Activated naive CD4-positive, alpha-beta T cell treated with anti-CD3 and anti-CD28 coated beads for 36 hours (primary cell): ENCODE data around the gene PDE6A. TPM values are rescaled to one million over a fixed set of nuclear protein-coding genes. Genes with fewer than 3 reads are reported as not detected.
A peak's percentile ranks its signal among the peaks of the same experiment; 100 is the strongest.
"Not testable (repeated sequence)": the region's sequence is repeated elsewhere in the genome, so short reads cannot be mapped to it uniquely, and the experiment has no call there.

ENCODE experiments used
- CTCF ChIA-PET: fragments of 350-600 bp; sonication (Branson Sonifier 250); formaldehyde crosslinking; loops from one replicate; lab custom pipeline; 2021; ENCODE audit warnings: antibody characterized with exemption; lab: Charles Lee
- DNase-seq: peaks from one replicate; pipeline ENCODE4 v3.0.0-alpha.2; 2020
- H3K27ac Mint-ChIP-seq: one replicate; pipeline ENCODE4 v1.8.0; 2021; ENCODE audit warnings: mild to moderate bottlenecking, mixed read lengths
- H3K27me3 Mint-ChIP-seq: one replicate; pipeline ENCODE4 v1.8.0; 2021; ENCODE audit warnings: low read depth, mixed read lengths
- H3K36me3 Mint-ChIP-seq: one replicate; pipeline ENCODE4 v1.8.0; 2021; ENCODE audit warnings: low read depth, mixed read lengths
- H3K4me1 Mint-ChIP-seq: one replicate; pipeline ENCODE4 v1.8.0; 2021; ENCODE audit warnings: low read depth, mixed read lengths
- H3K4me3 Mint-ChIP-seq: one replicate; pipeline ENCODE4 v1.8.0; 2021; ENCODE audit warnings: mild to moderate bottlenecking, moderate library complexity, mixed read lengths
- H3K9me3 Mint-ChIP-seq: one replicate; pipeline ENCODE4 v1.8.0; 2021; ENCODE audit warnings: mixed read lengths
- intact Hi-C: fragments of 100-400 bp; cut with micrococcal nuclease; formaldehyde crosslinking; loops from one replicate; pipeline ENCODE4 v1.15.1; 2023
- total RNA-seq, 2 experiments: library from RNA; stranded (reverse); gene quantifications; one replicate each; pipeline ENCODE4 v1.2.3, GENCODE V29; 2021

The PDE6A gene
- total RNA-seq, 2 experiments from 2014 or later, result not detected

DNA sequence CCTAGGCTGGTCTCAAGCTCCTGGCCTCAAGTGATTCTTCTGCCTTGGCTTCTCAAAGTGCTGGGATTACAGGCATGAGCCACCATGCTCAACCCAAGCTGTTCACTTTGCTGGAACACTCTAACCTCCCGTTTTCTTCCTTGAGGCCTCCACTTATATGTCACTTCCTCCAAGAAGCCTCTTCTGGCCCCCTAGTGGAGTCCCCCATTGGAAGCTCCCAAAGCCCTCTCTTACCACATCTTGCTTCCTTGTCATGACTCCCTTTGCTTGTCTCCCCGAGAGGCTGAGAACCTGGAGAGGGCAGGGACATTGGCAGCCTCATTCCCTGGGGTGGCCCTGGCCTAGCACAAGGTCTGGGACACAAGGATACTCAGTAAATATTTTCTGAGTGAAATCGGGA lies 80.8 kb downstream of the PDE6A start:
- DNase-seq, result no peak
- Mint-ChIP-seq H3K27ac (no peak overlapping the region), H3K4me1 (peaks cover 6% of the 10 kb centered on the region), H3K4me3 (no peak overlapping the region), H3K36me3 (peaks cover 1% of the 10 kb centered on the region), H3K9me3 (no peaks in the 10 kb centered on the region), H3K27me3 (no peaks in the 10 kb centered on the region)
- intact Hi-C loops, result no loop called here
- CTCF ChIA-PET, result interaction anchor here (0.7 to 3.3 kb wide), 4 partner anchors 9 to 99 kb away, joined by 3 to 19 read pairs (median 6); no protein-coding TSS in a partner anchor

DNA sequence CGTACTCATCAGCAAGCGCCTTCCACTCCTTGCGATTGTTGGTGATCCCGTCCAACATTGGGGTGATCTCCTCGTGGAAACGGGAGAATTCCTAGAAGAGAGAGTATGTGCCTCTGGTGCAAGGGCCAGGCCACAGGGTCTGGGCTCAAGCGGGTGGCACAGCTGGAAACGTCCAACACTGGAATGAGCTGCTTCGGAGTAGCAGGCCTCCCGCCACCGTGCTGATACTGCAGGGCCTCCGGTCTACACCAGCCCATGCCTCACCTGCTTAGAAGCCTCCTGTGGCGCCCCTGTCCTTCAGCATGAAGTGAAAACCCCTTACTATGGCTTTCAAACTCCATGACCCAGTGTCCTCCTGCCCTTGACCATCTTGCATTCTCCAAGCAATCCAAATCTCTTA lies 81.4 kb downstream of the PDE6A start:
- H3K27me3 Mint-ChIP-seq, result no peaks in the 10 kb centered on the region
- H3K9me3 Mint-ChIP-seq, result no peaks in the 10 kb centered on the region
- peaks cover 1% of the 10 kb centered on the region for H3K36me3 Mint-ChIP-seq
- DNase-seq, result no peak
- intact Hi-C loops, result no loop called here
- peaks cover 6% of the 10 kb centered on the region for H3K4me1 Mint-ChIP-seq
- CTCF ChIA-PET, result interaction anchor here (0.6 to 3.3 kb wide), 5 partner anchors 10 to 102 kb away, joined by 3 to 19 read pairs (median 3); no protein-coding TSS in a partner anchor
- H3K27ac Mint-ChIP-seq, result no peak overlapping the region
- H3K4me3 Mint-ChIP-seq, result no peak overlapping the region

DNA sequence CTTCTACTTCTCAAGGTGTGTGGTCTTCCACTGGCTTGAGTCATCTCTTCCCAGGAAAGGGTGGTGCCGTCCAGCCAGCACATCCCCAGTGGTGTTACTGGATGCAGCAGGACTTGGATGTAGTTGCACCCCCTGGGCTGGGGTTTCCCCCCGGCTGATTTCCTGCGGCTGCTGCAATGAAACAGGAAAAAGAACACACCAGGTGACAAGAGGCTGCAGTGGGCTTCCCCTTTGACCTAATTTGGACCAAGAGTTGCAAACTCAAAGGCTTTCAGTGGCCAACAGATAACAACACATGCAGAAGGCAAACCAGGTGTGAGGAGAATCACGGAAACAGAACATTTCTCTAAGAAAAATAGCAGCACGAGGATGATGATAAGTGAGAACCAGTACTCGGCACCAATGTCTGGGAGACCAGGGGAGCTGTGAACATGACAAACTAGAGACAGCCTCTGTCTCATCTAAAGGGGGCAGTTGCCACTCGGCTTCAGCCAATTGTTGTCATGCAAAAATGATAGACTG lies 83.7 kb downstream of the PDE6A start:
- no peak overlapping the region for H3K4me3 Mint-ChIP-seq
- peaks cover 6% of the 10 kb centered on the region for H3K4me1 Mint-ChIP-seq
- CTCF ChIA-PET, result interaction anchor here (0.6 to 3.2 kb wide), 6 partner anchors 8 to 224 kb away, joined by 3 to 11 read pairs (median 6); no protein-coding TSS in a partner anchor
- intact Hi-C loops, result loop anchor here (1.0 kb wide), 1 partner anchor 98 kb away; no protein-coding TSS in a partner anchor
- no peaks in the 10 kb centered on the region for H3K27me3 Mint-ChIP-seq
- H3K36me3 Mint-ChIP-seq, result peaks cover 1% of the 10 kb centered on the region
- peak overlapping the region; percentile 9 for H3K27ac Mint-ChIP-seq
- H3K9me3 Mint-ChIP-seq, result no peaks in the 10 kb centered on the region
- peak; percentile 57 for DNase-seq

DNA sequence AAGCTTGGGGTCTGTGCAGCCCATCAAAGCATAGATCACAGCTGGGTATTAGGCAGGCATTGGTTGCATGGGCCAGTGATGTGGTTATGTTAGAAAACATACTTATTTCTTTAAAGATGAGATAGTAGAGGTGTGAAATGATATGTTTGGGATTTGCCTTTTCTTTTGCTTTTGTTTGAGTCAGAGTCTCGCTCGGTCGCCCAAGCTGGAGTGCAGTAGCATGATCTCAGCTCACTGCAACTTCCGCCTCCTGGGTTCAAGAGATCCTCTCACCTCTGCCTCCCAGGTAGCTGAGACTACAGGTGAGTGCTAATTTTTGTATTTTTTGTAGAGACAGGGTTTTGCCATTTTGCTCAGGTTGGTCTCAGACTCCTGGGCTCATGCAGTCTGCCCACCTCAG lies 84.8 kb downstream of the PDE6A start:
- intact Hi-C loops, result loop anchor here (1.0 kb wide), 1 partner anchor 100 kb away; no protein-coding TSS in a partner anchor
- H3K4me3 Mint-ChIP-seq, result no peak overlapping the region
- H3K27me3 Mint-ChIP-seq, result no peaks in the 10 kb centered on the region
- CTCF ChIA-PET, result interaction anchor here (0.5 to 3.2 kb wide), 2 partner anchors 26 to 116 kb away, joined by 3 to 8 read pairs; no protein-coding TSS in a partner anchor
- peaks cover 1% of the 10 kb centered on the region for H3K36me3 Mint-ChIP-seq
- DNase-seq, result no peak
- peaks cover 6% of the 10 kb centered on the region for H3K4me1 Mint-ChIP-seq
- H3K9me3 Mint-ChIP-seq, result no peaks in the 10 kb centered on the region
- no peak overlapping the region for H3K27ac Mint-ChIP-seq

GRCh38 chr5:149858481-149858880 lies 86.1 kb downstream of the PDE6A start:
- DNase-seq, H3K9me3 Mint-ChIP-seq, intact Hi-C loops, H3K4me3 Mint-ChIP-seq, H3K27me3 Mint-ChIP-seq, H3K4me1 Mint-ChIP-seq, H3K36me3 Mint-ChIP-seq, H3K27ac Mint-ChIP-seq: not testable (repeated sequence)
- CTCF ChIA-PET, result interaction anchor here (0.9 to 1.1 kb wide), 3 partner anchors 20 to 132 kb away, joined by 3 to 4 read pairs (median 3); no protein-coding TSS in a partner anchor

DNA sequence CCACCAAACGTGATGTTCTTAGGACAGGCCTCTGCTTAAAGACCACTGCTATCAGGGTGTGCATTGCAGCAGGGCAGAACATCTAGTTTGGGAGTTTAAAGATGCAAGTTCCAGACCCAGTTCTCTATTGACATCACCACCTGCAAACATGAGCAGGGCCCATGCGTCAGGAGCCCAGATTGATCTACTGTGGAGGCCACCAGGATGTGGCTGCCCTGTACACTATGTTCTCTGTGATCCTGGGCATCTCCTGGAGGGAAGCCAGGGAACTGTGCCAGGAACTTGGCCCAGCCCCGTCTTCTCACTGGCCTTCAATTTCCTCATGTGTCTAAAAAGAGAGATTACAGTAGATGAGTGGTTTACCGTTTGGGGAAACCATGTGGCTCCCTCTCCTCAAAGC lies 87.1 kb downstream of the PDE6A start:
- Mint-ChIP-seq H3K27ac (no peak overlapping the region), H3K4me1 (peaks cover 6% of the 10 kb centered on the region), H3K36me3 (peaks cover 1% of the 10 kb centered on the region), H3K9me3 (no peaks in the 10 kb centered on the region), H3K4me3 (no peak overlapping the region), H3K27me3 (no peaks in the 10 kb centered on the region)
- intact Hi-C loops, result no loop called here
- no peak for DNase-seq
- CTCF ChIA-PET, result interaction anchor here (0.7 to 1.0 kb wide), 3 partner anchors 19 to 193 kb away, joined by 3 read pairs; no protein-coding TSS in a partner anchor

DNA sequence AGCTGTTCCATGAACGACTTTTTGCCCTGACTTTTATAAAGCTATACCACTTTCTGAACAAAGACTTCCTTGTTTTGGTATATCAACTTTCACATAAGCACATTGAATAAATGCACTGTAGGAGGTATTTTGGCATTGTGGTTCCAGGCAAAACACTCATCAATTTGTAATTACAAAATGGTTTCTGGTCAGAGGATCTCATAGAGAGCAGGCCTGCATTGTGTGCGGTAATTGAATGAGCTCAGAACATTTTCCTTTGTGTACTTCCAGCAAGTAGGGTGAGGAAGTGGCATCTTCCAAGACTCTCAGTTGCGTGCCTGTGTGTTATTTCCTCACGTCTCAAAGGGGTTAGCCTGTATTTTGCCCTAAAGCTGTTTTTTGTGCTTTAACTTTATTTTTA lies 89.2 kb downstream of the PDE6A start:
- Mint-ChIP-seq H3K9me3 (no peaks in the 10 kb centered on the region), H3K27me3 (no peaks in the 10 kb centered on the region), H3K4me3 (no peak overlapping the region), H3K27ac (no peak overlapping the region), H3K4me1 (no peaks in the 10 kb centered on the region), H3K36me3 (no peaks in the 10 kb centered on the region)
- DNase-seq, result no peak
- intact Hi-C loops, result no loop called here
- CTCF ChIA-PET, result interaction anchor here (0.6 to 1.7 kb wide), 5 partner anchors 11 to 219 kb away, joined by 3 to 5 read pairs (median 5); no protein-coding TSS in a partner anchor

DNA sequence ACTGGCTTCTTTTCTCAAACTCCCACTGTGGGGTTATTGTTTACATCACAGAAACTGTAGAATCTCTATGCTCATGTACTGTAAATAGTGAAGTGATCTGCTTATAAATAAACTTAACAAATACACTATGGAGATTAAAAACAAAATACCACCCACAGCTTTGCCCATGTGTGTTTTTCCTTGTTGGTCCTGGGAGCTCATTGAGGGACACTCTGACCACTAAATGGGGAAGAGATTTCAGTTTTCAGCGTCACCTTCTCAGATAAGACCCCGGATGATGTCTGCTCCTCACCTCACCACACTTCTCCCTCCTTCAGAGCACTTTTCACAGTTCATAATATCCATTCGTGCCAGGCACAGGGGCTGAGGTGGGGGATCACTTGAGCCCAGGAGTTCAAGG lies 89.7 kb downstream of the PDE6A start:
- no peaks in the 10 kb centered on the region for H3K9me3 Mint-ChIP-seq
- H3K4me3 Mint-ChIP-seq, result no peak overlapping the region
- H3K4me1 Mint-ChIP-seq, result no peaks in the 10 kb centered on the region
- no peak overlapping the region for H3K27ac Mint-ChIP-seq
- intact Hi-C loops, result no loop called here
- H3K27me3 Mint-ChIP-seq, result no peaks in the 10 kb centered on the region
- no peaks in the 10 kb centered on the region for H3K36me3 Mint-ChIP-seq
- CTCF ChIA-PET, result interaction anchor here (0.6 to 3.0 kb wide), 8 partner anchors 10 to 218 kb away, joined by 3 to 25 read pairs (median 5); no protein-coding TSS in a partner anchor
- no peak for DNase-seq

DNA sequence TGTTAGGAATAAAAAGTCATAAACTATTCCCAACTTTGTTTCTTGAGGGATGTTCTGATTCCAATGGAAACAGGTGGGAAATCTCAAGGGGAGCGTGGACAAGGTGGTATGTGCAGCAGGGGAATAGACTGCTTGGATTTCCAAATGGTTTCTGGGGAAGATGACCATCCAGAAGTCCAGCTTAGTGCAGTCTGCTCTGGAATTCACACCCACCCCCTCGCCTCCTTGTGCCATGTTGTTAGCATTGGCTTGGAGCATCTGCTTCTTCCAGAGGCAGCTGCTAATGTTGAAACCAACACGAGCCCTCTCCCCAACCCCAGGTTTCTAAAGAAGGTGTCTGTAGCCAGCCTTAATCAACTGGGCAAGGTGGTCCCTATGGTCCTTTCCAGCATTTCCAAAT lies 90.9 kb downstream of the PDE6A start:
- Mint-ChIP-seq H3K36me3 (peaks cover 3% of the 10 kb centered on the region), H3K4me3 (no peak overlapping the region), H3K27ac (no peak overlapping the region), H3K4me1 (no peaks in the 10 kb centered on the region), H3K9me3 (no peaks in the 10 kb centered on the region), H3K27me3 (no peaks in the 10 kb centered on the region)
- CTCF ChIA-PET, result interaction anchor here (0.6 to 4.1 kb wide), 24 partner anchors 8 to 219 kb away, joined by 3 to 25 read pairs (median 6); no protein-coding TSS in a partner anchor
- intact Hi-C loops, result loop anchor here (1.0 kb wide), 3 partner anchors 23 to 217 kb away; no protein-coding TSS in a partner anchor
- no peak for DNase-seq

DNA sequence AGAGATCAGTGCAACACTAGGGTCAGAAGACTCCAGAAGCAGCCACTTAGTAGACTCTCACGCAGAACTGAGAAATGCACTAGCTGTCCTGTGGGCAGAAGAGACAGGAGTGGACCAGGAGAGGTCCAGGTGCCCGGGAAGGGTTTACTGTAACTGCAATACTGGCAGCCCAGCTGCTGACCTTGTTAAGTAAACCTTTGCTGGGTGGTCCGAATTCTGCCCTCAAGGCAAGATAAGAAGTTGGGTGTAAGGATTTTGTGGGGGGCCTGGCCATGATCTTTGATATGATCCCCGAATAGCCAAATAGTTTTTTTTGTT lies 91.3 kb downstream of the PDE6A start:
- no peaks in the 10 kb centered on the region for H3K9me3 Mint-ChIP-seq
- no peaks in the 10 kb centered on the region for H3K4me1 Mint-ChIP-seq
- no peaks in the 10 kb centered on the region for H3K27me3 Mint-ChIP-seq
- peaks cover 6% of the 10 kb centered on the region for H3K36me3 Mint-ChIP-seq
- no peak overlapping the region for H3K27ac Mint-ChIP-seq
- no peak overlapping the region for H3K4me3 Mint-ChIP-seq
- intact Hi-C loops, result loop anchor here (1.0 kb wide), 3 partner anchors 23 to 217 kb away; no protein-coding TSS in a partner anchor
- CTCF ChIA-PET, result interaction anchor here (0.6 to 4.1 kb wide), 31 partner anchors 8 to 218 kb away, joined by 3 to 25 read pairs (median 5); partner anchors contain the start of gene SLC26A2
- no peak for DNase-seq

GRCh38 chr5:149852641-149853330 lies 91.8 kb downstream of the PDE6A start:
- no peaks in the 10 kb centered on the region for H3K27me3 Mint-ChIP-seq
- H3K27ac Mint-ChIP-seq, result no peak overlapping the region
- CTCF ChIA-PET, result interaction anchor here (0.6 to 4.1 kb wide), 46 partner anchors 9 to 259 kb away, joined by 3 to 25 read pairs (median 4); partner anchors contain the start of gene SLC26A2
- intact Hi-C loops, result loop anchor here (1.0 kb wide), 3 partner anchors 22 to 216 kb away; no protein-coding TSS in a partner anchor
- H3K4me1 Mint-ChIP-seq, result no peaks in the 10 kb centered on the region
- DNase-seq, result peak; percentile 70
- H3K9me3 Mint-ChIP-seq, result no peaks in the 10 kb centered on the region
- no peak overlapping the region for H3K4me3 Mint-ChIP-seq
- peaks cover 6% of the 10 kb centered on the region for H3K36me3 Mint-ChIP-seq

- H3K9me3 Mint-ChIP-seq, result no peaks in the 10 kb centered on the region
- CTCF ChIA-PET, result interaction anchor here (1.1 to 4.1 kb wide), 9 partner anchors 10 to 214 kb away, joined by 3 to 23 read pairs (median 5); no protein-coding TSS in a partner anchor
- DNase-seq, result no peak
- H3K27me3 Mint-ChIP-seq, result no peaks in the 10 kb centered on the region
- no peak overlapping the region for H3K4me3 Mint-ChIP-seq
- peaks cover 16% of the 10 kb centered on the region for H3K36me3 Mint-ChIP-seq
- no peaks in the 10 kb centered on the region for H3K4me1 Mint-ChIP-seq
- H3K27ac Mint-ChIP-seq, result no peak overlapping the region
- intact Hi-C loops, result loop anchor here (1.0 kb wide), 1 partner anchor 139 kb away; no protein-coding TSS in a partner anchor
Observed at GRCh38 chr5:149851211-149851610, 93.4 kb downstream of the PDE6A start.
